Breast epithelium (tissue), 4 donors: ENCODE measurements around the gene CHRM1. TPM values are rescaled to one million over a fixed set of nuclear protein-coding genes. Genes with fewer than 3 reads are reported as not detected.
A peak's percentile ranks its signal among the peaks of the same experiment; 100 is the strongest.

Source experiments
- DNase-seq, 2 donors: peaks; one replicate each; pipeline ENCODE4 v3.0.0-alpha.2; 2019; ENCODE audit warnings: low spot score in 2 of 2
- H3K27ac ChIP-seq, 2 donors: fragments of 200-600 bp; sonication (generic) in 1 of 2; one replicate each; pipeline ENCODE4 v1.5.1; 2016 to 2019; ENCODE audit warnings: mild to moderate bottlenecking in 1 of 2
- H3K27me3 ChIP-seq, 2 donors: fragments of 200-600 bp; sonication (generic) in 1 of 2; one replicate each; pipeline versions ENCODE4 v1.5.1 to v1.6.0; 2017 to 2019; ENCODE audit warnings: control low read depth in 1 of 2, mild to moderate bottlenecking in 1 of 2
- H3K36me3 ChIP-seq: fragments of 200-600 bp; one replicate; pipeline ENCODE4 v1.5.1; 2019
- H3K4me1 ChIP-seq, 2 donors: fragments of 200-600 bp; sonication (generic); one replicate each; pipeline ENCODE4 v1.5.1; 2016 to 2019; ENCODE audit warnings: control low read depth in 1 of 2
- H3K4me3 ChIP-seq, 3 donors: fragments of 200-600 bp; sonication (generic); 1 replicate in 2 of 3; 2 replicates in 1 of 3; pipeline ENCODE4 v1.5.1; 2016 to 2019; ENCODE audit warnings: mild to moderate bottlenecking in 3 of 3, moderate library complexity in 2 of 3
- H3K9me3 ChIP-seq, 2 donors: fragments of 200-600 bp; sonication (generic) in 1 of 2; one replicate each; pipeline ENCODE4 v1.5.1; 2016 to 2019; ENCODE audit warnings: control low read depth in 1 of 2
- CTCF ChIP-seq, 3 donors: fragments of 450-650 bp; IDR thresholded peaks; one replicate each; pipeline ENCODE4 v1.5.1; 2016 to 2017; ENCODE audit warnings: antibody characterized with exemption in 3 of 3, mild to moderate bottlenecking in 3 of 3, moderate library complexity in 3 of 3
- POLR2A ChIP-seq: fragments of 450-650 bp; IDR thresholded peaks from one replicate; pipeline ENCODE4 v1.6.1; 2016; ENCODE audit warnings: antibody characterized with exemption, mild to moderate bottlenecking, moderate library complexity
- POLR2AphosphoS5 ChIP-seq, 3 donors: sonication (generic); formaldehyde crosslinking; IDR thresholded peaks; one replicate each; pipeline ENCODE4 v1.6.1; 2017; ENCODE audit warnings: antibody characterized with exemption in 3 of 3
- intact Hi-C: fragments of 100-400 bp; cut with DNase I; formaldehyde crosslinking; loops from one replicate; pipeline ENCODE4 v1.15.1; 2023; ENCODE audit warnings: low total_unique reads
- total RNA-seq, 3 donors: library from RNA; depleted of rRNA; stranded (reverse); fragments of >200 nt; gene quantifications; one replicate each; pipeline ENCODE4 v1.1.0, GENCODE V29; 2016

Gene CHRM1
- total RNA-seq, 3 donors from 2014 or later: 0.88 to 1.3 TPM; not detected in 1

- peak; percentile 55 to 79 for DNase-seq
- intact Hi-C loops: no loop called here
- peaks cover 3 to 24% of the 10 kb centered on the region in 2 donors for H3K4me1 ChIP-seq
Observed at GRCh38 chr11:62880231-62880802, 40.8 kb downstream of the CHRM1 start.

GRCh38 chr11:62879235-62879978 lies 41.8 kb downstream of the CHRM1 start:
- no peaks in the 10 kb centered on the region for H3K27me3 ChIP-seq
- peak overlapping the region; percentile 97 to 100 for H3K27ac ChIP-seq
- H3K9me3 ChIP-seq: no peaks in the 10 kb centered on the region
- TF ChIP-seq CTCF (IDR thresholded peaks at IDR 0.05) (no peak), POLR2A (no peak), POLR2AphosphoS5 (IDR thresholded peaks at IDR 0.05) (peak in 1 of 3 donors; percentile 50)
- peak in 1 of 2 donors; percentile 82 for DNase-seq
- H3K4me3 ChIP-seq: peak overlapping the region; percentile 68 to 99 (median 92)
- intact Hi-C loops: loop anchor here (10.0 kb wide), 1 partner anchor 485 kb away; no protein-coding TSS in a partner anchor
- H3K36me3 ChIP-seq: no peaks in the 10 kb centered on the region
- peaks cover 0 to 17% of the 10 kb centered on the region in 2 donors for H3K4me1 ChIP-seq

More at GRCh38 chr11:62880231-62880802, 40.8 kb downstream of the CHRM1 start:
- H3K9me3 ChIP-seq: no peaks in the 10 kb centered on the region
- peak overlapping the region; percentile 68 to 99 (median 92) for H3K4me3 ChIP-seq
- H3K27me3 ChIP-seq: no peaks in the 10 kb centered on the region
- no peak for TF ChIP-seq POLR2A
- no peak for TF ChIP-seq POLR2AphosphoS5 (IDR thresholded peaks at IDR 0.05)
- TF ChIP-seq CTCF (IDR thresholded peaks at IDR 0.05): no peak
- H3K36me3 ChIP-seq: no peaks in the 10 kb centered on the region
- peak overlapping the region; percentile 97 to 100 for H3K27ac ChIP-seq

GRCh38 chr11:62876712-62877111 lies 44.5 kb downstream of the CHRM1 start:
- Histone ChIP-seq H3K27me3 (no peaks in the 10 kb centered on the region), H3K36me3 (no peaks in the 10 kb centered on the region), H3K27ac (no peak overlapping the region), H3K4me3 (no peak overlapping the region), H3K9me3 (no peaks in the 10 kb centered on the region), H3K4me1 (peaks cover 0 to 14% of the 10 kb centered on the region in 2 donors)
- TF ChIP-seq POLR2A (no peak), POLR2AphosphoS5 (IDR thresholded peaks at IDR 0.05) (no peak), CTCF (IDR thresholded peaks at IDR 0.05) (no peak)
- DNase-seq: no peak
- intact Hi-C loops: loop anchor here (10.0 kb wide), 1 partner anchor 482 kb away; no protein-coding TSS in a partner anchor

- Histone ChIP-seq H3K27me3 (no peaks in the 10 kb centered on the region), H3K36me3 (no peaks in the 10 kb centered on the region), H3K4me3 (no peak overlapping the region), H3K4me1 (peaks cover 0 to 14% of the 10 kb centered on the region in 2 donors), H3K9me3 (no peaks in the 10 kb centered on the region), H3K27ac (no peak overlapping the region)
- no peak for TF ChIP-seq CTCF (IDR thresholded peaks at IDR 0.05)
- no peak for TF ChIP-seq POLR2A
- no peak for TF ChIP-seq POLR2AphosphoS5 (IDR thresholded peaks at IDR 0.05)
- DNase-seq: no peak
- intact Hi-C loops: loop anchor here (10.0 kb wide), 1 partner anchor 481 kb away; no protein-coding TSS in a partner anchor
Observed at GRCh38 chr11:62875698-62876478, 45.3 kb downstream of the CHRM1 start.
